ENCODE results near the gene PRRT3. TPM values are rescaled to one million over a fixed set of nuclear protein-coding genes. Genes with fewer than 3 reads are reported as not detected.

PRRT3 gene
- total RNA-seq, 1 donor from 2014 or later: 10.4 TPM

GRCh38 chr3:9965200-9965875 lies 13.1 kb upstream of the PRRT3 start:
- Mint-ChIP-seq H3K27me3 (no peaks in the 10 kb centered on the region), H3K4me3 (ENCODE audit: low read depth) (no peak overlapping the region), H3K36me3 (ENCODE audit: insufficient read depth) (peaks cover 25% of the 10 kb centered on the region), H3K27ac (no peak overlapping the region), H3K9me3 (ENCODE audit: low read depth) (no peaks in the 10 kb centered on the region), H3K4me1 (ENCODE audit: low read depth) (no peaks in the 10 kb centered on the region)
- TF ChIP-seq CTCF (IDR thresholded peaks at IDR 0.05; ENCODE audit: unreplicated experiment): no peak
- DNase-seq (ENCODE audit: low spot score, unreplicated experiment): no peak

DNA sequence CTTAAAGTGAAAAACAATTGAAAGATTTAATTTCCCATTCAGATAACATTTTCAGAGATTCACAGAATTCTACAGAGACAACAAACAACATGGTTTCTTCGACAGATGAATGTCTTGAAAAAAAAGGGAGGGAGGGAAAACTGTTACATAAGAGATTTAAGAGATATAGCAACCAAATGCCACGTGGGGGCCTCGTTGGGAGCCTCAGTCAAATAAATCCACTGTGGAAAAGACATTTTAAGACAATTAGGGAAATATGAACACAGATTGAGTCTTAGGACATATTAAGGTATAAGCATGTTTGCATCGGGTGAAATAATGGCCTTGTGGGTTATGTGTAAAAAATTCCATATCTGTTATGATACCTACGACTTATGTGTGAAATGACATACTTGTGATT lies 5.0 kb upstream of the PRRT3 start:
- no peaks in the 10 kb centered on the region for H3K9me3 Mint-ChIP-seq (ENCODE audit: low read depth)
- H3K4me3 Mint-ChIP-seq (ENCODE audit: low read depth): no peak overlapping the region
- H3K4me1 Mint-ChIP-seq (ENCODE audit: low read depth): peaks cover 1% of the 10 kb centered on the region
- DNase-seq (ENCODE audit: low spot score, unreplicated experiment): no peak
- no peak for TF ChIP-seq CTCF (IDR thresholded peaks at IDR 0.05; ENCODE audit: unreplicated experiment)
- no peaks in the 10 kb centered on the region for H3K36me3 Mint-ChIP-seq (ENCODE audit: insufficient read depth)
- H3K27me3 Mint-ChIP-seq: peaks cover 14% of the 10 kb centered on the region
- H3K27ac Mint-ChIP-seq: no peak overlapping the region

DNA sequence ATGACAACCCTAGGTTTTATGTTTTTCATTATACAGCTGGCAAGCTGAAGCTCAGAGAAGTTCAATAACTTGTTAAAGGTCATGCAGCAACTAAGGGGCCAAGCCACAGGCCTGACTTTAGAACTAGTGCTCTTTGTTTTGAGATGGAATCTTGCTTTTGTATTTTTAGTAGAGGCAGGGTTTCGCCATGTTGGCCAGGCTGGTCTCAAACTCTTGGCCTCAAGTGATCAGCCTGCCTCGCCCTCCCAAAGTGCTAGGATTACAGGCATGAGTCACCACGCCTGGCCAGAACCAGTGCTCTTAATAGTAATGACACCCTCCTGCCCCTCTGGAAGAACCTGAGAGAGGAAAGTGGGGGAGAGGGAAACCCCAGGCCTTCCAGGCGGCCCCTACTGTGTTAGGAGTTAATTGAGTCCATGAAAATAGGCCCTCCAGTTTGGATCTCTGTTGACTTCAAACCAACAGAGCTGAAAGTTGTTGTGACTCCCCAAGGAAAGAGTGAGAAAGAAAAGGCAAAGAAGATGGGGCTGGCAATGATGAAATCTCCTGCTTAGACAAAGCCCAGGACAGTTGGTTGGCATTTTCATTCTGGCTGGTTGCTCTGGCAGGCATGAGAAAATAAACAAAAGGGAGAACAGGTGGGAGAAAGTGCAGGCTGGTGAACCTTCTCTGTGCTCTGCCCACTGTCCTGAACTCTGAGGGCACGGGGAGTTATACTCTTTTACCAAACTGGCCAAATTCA lies 3.6 kb upstream of the PRRT3 start:
- Mint-ChIP-seq H3K4me3 (ENCODE audit: low read depth) (no peak overlapping the region), H3K4me1 (ENCODE audit: low read depth) (peaks cover 3% of the 10 kb centered on the region), H3K9me3 (ENCODE audit: low read depth) (no peaks in the 10 kb centered on the region), H3K27ac (no peak overlapping the region), H3K36me3 (ENCODE audit: insufficient read depth) (no peaks in the 10 kb centered on the region), H3K27me3 (peaks cover 14% of the 10 kb centered on the region)
- no peak for DNase-seq (ENCODE audit: low spot score, unreplicated experiment)
- TF ChIP-seq CTCF (IDR thresholded peaks at IDR 0.05; ENCODE audit: unreplicated experiment): no peak

- peaks cover 14% of the 10 kb centered on the region for H3K27me3 Mint-ChIP-seq
- H3K4me3 Mint-ChIP-seq (ENCODE audit: low read depth): no peak overlapping the region
- H3K4me1 Mint-ChIP-seq (ENCODE audit: low read depth): peaks cover 3% of the 10 kb centered on the region
- no peak for TF ChIP-seq CTCF (IDR thresholded peaks at IDR 0.05; ENCODE audit: unreplicated experiment)
- H3K27ac Mint-ChIP-seq: no peak overlapping the region
- no peaks in the 10 kb centered on the region for H3K9me3 Mint-ChIP-seq (ENCODE audit: low read depth)
- H3K36me3 Mint-ChIP-seq (ENCODE audit: insufficient read depth): no peaks in the 10 kb centered on the region
- DNase-seq (ENCODE audit: low spot score, unreplicated experiment): no peak
Observed at GRCh38 chr3:9955067-9955502, 2.9 kb upstream of the PRRT3 start.

- peak overlapping the region; percentile 75 for H3K4me3 Mint-ChIP-seq (ENCODE audit: low read depth)
- H3K36me3 Mint-ChIP-seq (ENCODE audit: insufficient read depth): no peaks in the 10 kb centered on the region
- no peaks in the 10 kb centered on the region for H3K9me3 Mint-ChIP-seq (ENCODE audit: low read depth)
- H3K27ac Mint-ChIP-seq: no peak overlapping the region
- DNase-seq (ENCODE audit: low spot score, unreplicated experiment): no peak
- TF ChIP-seq CTCF (IDR thresholded peaks at IDR 0.05; ENCODE audit: unreplicated experiment): no peak
- H3K27me3 Mint-ChIP-seq: peaks cover 16% of the 10 kb centered on the region
- H3K4me1 Mint-ChIP-seq (ENCODE audit: low read depth): peaks cover 4% of the 10 kb centered on the region
Observed at GRCh38 chr3:9951598-9951961, 628 bp downstream of the PRRT3 start.

Measured in progenitor cell of endocrine pancreas (in vitro differentiated cells).